Neutrophil (primary cell): ENCODE data around the gene KLHL29.

Experiments used
- H3K27ac ChIP-seq: fragments of 200-600 bp; sonication (generic); 2 replicates; pipeline ENCODE4 v1.5.1; 2016; ENCODE audit warnings: mild to moderate bottlenecking, moderate library complexity
- H3K27me3 ChIP-seq: fragments of 200-600 bp; sonication (generic); 2 replicates; pipeline ENCODE4 v1.6.0; 2016; ENCODE audit warnings: mild to moderate bottlenecking
- H3K36me3 ChIP-seq: fragments of 200-600 bp; sonication (generic); 2 replicates; pipeline ENCODE4 v1.5.1; 2017
- H3K4me1 ChIP-seq, 2 experiments: fragments of 200-600 bp in 1 of 2; sonication (generic) in 1 of 2; 1 replicate in 1 of 2; 2 replicates in 1 of 2; pipeline versions ENCODE4 v1.5.1 to v1.6.1; 2013 to 2016; ENCODE audit warnings: low read depth in 1 of 2, low read length in 1 of 2, mild to moderate bottlenecking in 1 of 2, moderate library complexity in 1 of 2; ENCODE audit not compliant: control insufficient read depth in 1 of 2, insufficient read depth in 1 of 2
- H3K4me3 ChIP-seq, 2 experiments: fragments of 200-600 bp in 1 of 2; sonication (generic) in 1 of 2; 1 replicate in 1 of 2; 2 replicates in 1 of 2; pipeline ENCODE4 v1.5.1; 2013 to 2016; ENCODE audit warnings: low read depth in 1 of 2, low read length in 1 of 2, mild to moderate bottlenecking in 1 of 2, moderate library complexity in 1 of 2
- H3K9me3 ChIP-seq: fragments of 200-600 bp; sonication (generic); 2 replicates; pipeline ENCODE4 v1.5.1; 2016
- TF ChIP-seq, protein P1 (sequence below): fragments of 200-600 bp; sonication (generic); IDR thresholded peaks from 2 replicates; pipeline ENCODE4 v1.5.1; 2016; ENCODE audit warnings: antibody characterized with exemption

KLHL29 gene

DNA sequence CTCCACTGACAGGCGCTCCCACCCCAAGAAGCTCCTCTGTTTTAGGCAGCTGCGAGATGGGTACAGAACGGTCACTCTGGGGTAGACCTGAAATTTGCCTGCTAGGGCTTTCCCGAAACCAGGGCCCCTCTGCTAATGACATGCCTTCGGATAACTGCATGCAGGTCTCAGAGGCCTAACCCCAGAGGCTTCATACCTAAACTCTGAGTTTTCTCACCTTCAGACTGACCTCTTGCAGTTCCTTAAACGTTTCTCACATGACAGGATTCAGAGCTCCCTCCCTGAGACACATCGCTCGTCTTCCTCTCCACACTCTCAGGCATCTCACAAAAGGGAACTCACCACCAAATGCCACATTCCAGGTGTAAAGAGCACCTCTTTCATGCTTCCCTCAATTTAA, 11.3 kb upstream of the KLHL29 start:
- TF ChIP-seq, protein P1, sequence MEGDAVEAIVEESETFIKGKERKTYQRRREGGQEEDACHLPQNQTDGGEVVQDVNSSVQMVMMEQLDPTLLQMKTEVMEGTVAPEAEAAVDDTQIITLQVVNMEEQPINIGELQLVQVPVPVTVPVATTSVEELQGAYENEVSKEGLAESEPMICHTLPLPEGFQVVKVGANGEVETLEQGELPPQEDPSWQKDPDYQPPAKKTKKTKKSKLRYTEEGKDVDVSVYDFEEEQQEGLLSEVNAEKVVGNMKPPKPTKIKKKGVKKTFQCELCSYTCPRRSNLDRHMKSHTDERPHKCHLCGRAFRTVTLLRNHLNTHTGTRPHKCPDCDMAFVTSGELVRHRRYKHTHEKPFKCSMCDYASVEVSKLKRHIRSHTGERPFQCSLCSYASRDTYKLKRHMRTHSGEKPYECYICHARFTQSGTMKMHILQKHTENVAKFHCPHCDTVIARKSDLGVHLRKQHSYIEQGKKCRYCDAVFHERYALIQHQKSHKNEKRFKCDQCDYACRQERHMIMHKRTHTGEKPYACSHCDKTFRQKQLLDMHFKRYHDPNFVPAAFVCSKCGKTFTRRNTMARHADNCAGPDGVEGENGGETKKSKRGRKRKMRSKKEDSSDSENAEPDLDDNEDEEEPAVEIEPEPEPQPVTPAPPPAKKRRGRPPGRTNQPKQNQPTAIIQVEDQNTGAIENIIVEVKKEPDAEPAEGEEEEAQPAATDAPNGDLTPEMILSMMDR: no peak
- Histone ChIP-seq H3K9me3 (no peaks in the 10 kb centered on the region), H3K4me3 (no peak overlapping the region), H3K27ac (no peak overlapping the region), H3K36me3 (no peaks in the 10 kb centered on the region), H3K27me3 (peaks cover 58% of the 10 kb centered on the region), H3K4me1 (no peaks in the 10 kb centered on the region)

DNA sequence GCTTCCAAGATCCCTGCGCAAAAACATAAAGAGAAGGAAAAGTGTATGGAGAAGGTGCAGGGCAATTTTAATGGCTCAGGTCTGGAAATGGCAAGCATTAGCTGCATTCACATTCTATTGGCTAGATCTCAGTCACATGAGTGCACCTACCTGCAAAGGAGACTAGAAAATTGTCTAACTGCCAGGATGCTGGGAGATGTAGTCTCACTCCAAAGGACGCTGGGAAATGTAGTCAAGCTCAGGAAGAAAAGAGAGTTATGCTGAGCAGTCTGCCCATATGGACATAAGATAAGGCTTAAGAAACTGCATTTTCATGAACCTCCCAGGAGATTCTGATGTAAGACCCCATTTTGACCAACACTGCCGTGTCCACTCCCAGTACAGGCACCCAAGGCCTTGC, 9.5 kb upstream of the KLHL29 start:
- Histone ChIP-seq H3K9me3 (no peaks in the 10 kb centered on the region), H3K36me3 (no peaks in the 10 kb centered on the region), H3K27ac (no peak overlapping the region), H3K4me3 (no peak overlapping the region), H3K4me1 (peaks cover 0 to under 1% of the 10 kb centered on the region in 2 experiments), H3K27me3 (peaks cover 71% of the 10 kb centered on the region)
- TF ChIP-seq, protein P1: no peak

DNA sequence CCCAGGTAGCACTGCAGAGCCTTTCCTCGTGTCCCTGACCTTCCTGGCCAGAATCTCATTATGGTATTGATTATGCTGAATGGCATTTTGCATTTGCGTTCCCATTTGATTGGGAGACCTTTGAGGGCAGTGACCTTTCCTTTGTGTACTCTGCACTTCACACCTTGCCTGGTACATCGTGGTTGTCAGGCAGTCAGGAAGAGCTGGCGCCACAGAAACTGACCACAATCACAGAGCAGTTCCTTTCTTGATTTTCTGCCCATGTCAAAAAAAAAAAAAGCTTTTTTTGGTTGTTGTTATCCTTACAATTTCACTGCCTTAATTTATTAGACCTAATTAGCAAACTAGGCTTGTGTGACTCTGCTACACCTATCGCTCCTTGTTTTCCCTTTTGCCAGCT, 8.9 kb upstream of the KLHL29 start:
- H3K27me3 ChIP-seq: peaks cover 71% of the 10 kb centered on the region
- H3K4me3 ChIP-seq: no peak overlapping the region
- no peaks in the 10 kb centered on the region for H3K36me3 ChIP-seq
- peaks cover 0 to 7% of the 10 kb centered on the region in 2 experiments for H3K4me1 ChIP-seq
- H3K27ac ChIP-seq: no peak overlapping the region
- TF ChIP-seq, protein P1: no peak
- H3K9me3 ChIP-seq: no peaks in the 10 kb centered on the region

DNA sequence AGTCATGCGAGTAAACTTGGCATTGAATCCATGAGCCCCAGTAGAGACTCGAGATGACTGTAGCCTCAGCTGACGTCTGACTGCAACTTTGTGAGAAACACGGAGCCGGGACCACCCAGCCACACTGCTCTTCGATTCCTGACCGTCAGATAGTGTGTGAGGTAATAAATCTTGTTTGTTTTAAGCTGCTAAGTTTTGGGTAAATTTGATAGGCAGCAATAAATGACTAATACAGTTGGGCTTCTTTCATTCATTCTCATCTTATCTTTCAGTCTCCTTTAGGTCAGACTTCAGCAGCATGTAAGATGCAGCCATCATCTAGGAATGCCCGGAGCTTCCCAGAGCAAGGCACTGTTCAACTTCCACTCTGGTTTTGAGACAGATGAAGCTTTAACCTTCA, 8.0 kb upstream of the KLHL29 start:
- Histone ChIP-seq H3K27me3 (peaks cover 72% of the 10 kb centered on the region), H3K4me1 (peaks cover 0 to 8% of the 10 kb centered on the region in 2 experiments), H3K27ac (no peak overlapping the region), H3K4me3 (no peak overlapping the region), H3K9me3 (no peaks in the 10 kb centered on the region), H3K36me3 (no peaks in the 10 kb centered on the region)
- TF ChIP-seq, protein P1: no peak

DNA sequence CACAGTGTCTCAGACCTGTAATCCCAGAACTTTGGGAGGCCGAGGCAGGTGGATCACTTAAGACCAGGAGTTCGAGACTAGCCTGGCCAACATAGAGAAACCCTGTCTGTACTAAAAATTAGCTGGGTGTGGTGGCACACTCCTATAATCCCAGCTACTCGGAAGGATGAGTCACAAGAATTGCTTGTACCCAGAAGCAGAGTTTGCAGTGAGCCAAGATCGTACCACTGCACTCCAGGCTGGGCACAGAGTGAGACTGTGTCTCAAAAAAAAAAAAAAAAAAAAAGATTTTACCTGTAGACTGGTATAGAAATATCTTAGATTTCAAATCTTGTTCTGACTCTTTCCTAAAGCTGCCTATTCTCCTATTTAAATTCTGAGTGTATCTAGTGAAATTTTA, 7.2 kb upstream of the KLHL29 start:
- H3K36me3 ChIP-seq: no peaks in the 10 kb centered on the region
- H3K27ac ChIP-seq: no peak overlapping the region
- H3K4me3 ChIP-seq: no peak overlapping the region
- H3K4me1 ChIP-seq: peaks cover 0 to 8% of the 10 kb centered on the region in 2 experiments
- TF ChIP-seq, protein P1: no peak
- no peaks in the 10 kb centered on the region for H3K9me3 ChIP-seq
- peaks cover 73% of the 10 kb centered on the region for H3K27me3 ChIP-seq

DNA sequence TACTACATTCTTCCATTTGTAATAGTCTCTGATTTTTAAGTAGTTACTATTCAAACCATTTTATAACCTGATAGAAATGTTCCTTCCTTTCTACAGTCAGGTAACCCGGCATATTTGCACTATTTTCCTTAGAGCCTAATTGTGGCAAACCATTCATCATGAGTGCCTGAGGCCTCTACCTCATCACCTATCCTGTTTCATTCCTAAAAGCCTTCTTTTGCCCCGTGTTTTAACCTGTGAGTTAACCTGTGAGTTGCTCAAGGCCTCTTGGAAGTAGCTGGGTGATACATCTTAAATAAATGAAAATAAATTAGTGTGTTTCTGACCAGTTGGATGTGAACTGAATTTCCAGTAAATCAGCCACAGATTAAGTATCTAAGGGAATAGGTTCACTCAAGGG, 6.5 kb upstream of the KLHL29 start:
- Histone ChIP-seq H3K27ac (no peak overlapping the region), H3K36me3 (no peaks in the 10 kb centered on the region), H3K27me3 (peaks cover 80% of the 10 kb centered on the region), H3K4me3 (no peak overlapping the region), H3K4me1 (peaks cover 0 to 8% of the 10 kb centered on the region in 2 experiments), H3K9me3 (no peaks in the 10 kb centered on the region)
- TF ChIP-seq, protein P1: no peak
